Osteocyte (in vitro differentiated cells): ENCODE data around the gene NELFE. TPM values are rescaled to one million over a fixed set of nuclear protein-coding genes. Genes with fewer than 3 reads are reported as not detected.
"Not testable (repeated sequence)": the region's sequence is repeated elsewhere in the genome, so short reads cannot be mapped to it uniquely, and the experiment has no call there.

Source experiments
- DNase-seq: peaks from one replicate; pipeline ENCODE4 v3.0.0; 2021; ENCODE audit warnings: mixed read lengths; ENCODE audit not compliant: unreplicated experiment; ENCODE audit errors: extremely low spot score
- H3K27ac Mint-ChIP-seq: one replicate; pipeline ENCODE4 v1.8.0; 2021; ENCODE audit warnings: mild to moderate bottlenecking, mixed read lengths; ENCODE audit not compliant: unreplicated experiment
- H3K27me3 Mint-ChIP-seq: one replicate; pipeline ENCODE4 v1.8.0; 2021; ENCODE audit warnings: mixed read lengths; ENCODE audit not compliant: unreplicated experiment
- H3K36me3 Mint-ChIP-seq: one replicate; pipeline ENCODE4 v1.8.0; 2021; ENCODE audit warnings: mixed read lengths; ENCODE audit not compliant: unreplicated experiment
- H3K4me1 Mint-ChIP-seq: one replicate; pipeline ENCODE4 v1.8.0; 2021; ENCODE audit warnings: mixed read lengths; ENCODE audit not compliant: unreplicated experiment
- H3K4me3 Mint-ChIP-seq: one replicate; pipeline ENCODE4 v1.8.0; 2021; ENCODE audit warnings: mild to moderate bottlenecking, moderate library complexity, mixed read lengths; ENCODE audit not compliant: unreplicated experiment
- H3K9me3 Mint-ChIP-seq: one replicate; pipeline ENCODE4 v1.8.0; 2021; ENCODE audit warnings: mixed read lengths; ENCODE audit not compliant: unreplicated experiment
- total RNA-seq: library from RNA; stranded (reverse); gene quantifications from 2 replicates; pipeline ENCODE4 v1.2.1, GENCODE V29; 2021
- TF ChIP-seq, protein P1 (sequence below): fragments of 200-600 bp; sonication (generic); IDR thresholded peaks from 2 replicates; pipeline ENCODE4 v1.5.0; 2021; ENCODE audit warnings: antibody characterized with exemption, mild to moderate bottlenecking, moderate library complexity

The NELFE gene
- total RNA-seq, 1 donor from 2014 or later, result 66.8 TPM

DNA sequence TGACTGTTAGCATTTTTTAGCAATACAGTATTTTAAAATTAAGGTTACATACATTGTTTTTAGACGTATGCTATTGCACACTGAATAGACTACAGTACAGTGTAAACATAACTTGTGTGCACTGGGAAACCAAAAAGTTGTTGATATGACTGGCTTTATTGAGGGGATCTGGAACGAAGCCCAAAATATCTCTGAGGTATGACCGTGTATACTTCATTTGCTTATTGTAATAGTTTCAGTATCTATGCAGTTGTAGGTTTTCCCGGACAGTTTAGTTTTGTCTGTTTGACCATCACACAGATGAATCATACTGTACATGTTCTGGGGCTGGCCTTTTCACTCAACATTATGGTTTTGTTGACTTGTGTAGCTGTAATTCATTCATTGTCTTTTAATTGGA is 50.0 kb downstream of the NELFE start:
- no peak for DNase-seq

DNA sequence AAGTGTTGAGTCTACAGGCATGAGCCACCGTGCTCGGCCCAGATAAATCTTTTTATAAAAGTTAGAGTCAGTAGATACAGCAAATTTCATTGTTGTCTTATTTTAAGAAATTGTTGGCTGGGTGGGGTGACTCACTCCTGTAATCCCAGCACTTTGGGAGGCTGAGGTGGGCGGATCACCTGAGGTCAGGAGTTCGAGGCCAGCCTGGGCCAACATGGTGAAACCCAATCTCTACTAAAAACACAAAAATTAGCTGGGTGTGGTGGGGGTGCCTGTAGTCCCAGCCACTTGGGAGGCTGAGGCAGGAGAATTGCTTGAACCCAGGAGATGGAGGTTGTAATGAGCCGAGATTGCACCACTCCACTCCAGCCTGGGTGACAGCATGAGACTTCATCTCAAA is 50.5 kb downstream of the NELFE start:
- not testable (repeated sequence) for H3K27ac Mint-ChIP-seq, H3K9me3 Mint-ChIP-seq, DNase-seq, H3K27me3 Mint-ChIP-seq, H3K36me3 Mint-ChIP-seq, H3K4me3 Mint-ChIP-seq
- peaks cover 19% of the 10 kb centered on the region for H3K4me1 Mint-ChIP-seq

More for the DNA sequence above, 50.0 kb downstream of the NELFE start:
- TF ChIP-seq, protein P1, sequence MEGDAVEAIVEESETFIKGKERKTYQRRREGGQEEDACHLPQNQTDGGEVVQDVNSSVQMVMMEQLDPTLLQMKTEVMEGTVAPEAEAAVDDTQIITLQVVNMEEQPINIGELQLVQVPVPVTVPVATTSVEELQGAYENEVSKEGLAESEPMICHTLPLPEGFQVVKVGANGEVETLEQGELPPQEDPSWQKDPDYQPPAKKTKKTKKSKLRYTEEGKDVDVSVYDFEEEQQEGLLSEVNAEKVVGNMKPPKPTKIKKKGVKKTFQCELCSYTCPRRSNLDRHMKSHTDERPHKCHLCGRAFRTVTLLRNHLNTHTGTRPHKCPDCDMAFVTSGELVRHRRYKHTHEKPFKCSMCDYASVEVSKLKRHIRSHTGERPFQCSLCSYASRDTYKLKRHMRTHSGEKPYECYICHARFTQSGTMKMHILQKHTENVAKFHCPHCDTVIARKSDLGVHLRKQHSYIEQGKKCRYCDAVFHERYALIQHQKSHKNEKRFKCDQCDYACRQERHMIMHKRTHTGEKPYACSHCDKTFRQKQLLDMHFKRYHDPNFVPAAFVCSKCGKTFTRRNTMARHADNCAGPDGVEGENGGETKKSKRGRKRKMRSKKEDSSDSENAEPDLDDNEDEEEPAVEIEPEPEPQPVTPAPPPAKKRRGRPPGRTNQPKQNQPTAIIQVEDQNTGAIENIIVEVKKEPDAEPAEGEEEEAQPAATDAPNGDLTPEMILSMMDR, result no peak
- H3K27ac Mint-ChIP-seq, result no peak overlapping the region
- no peak overlapping the region for H3K4me3 Mint-ChIP-seq
- peaks cover 1% of the 10 kb centered on the region for H3K36me3 Mint-ChIP-seq
- H3K9me3 Mint-ChIP-seq, result no peaks in the 10 kb centered on the region
- H3K4me1 Mint-ChIP-seq, result peaks cover 19% of the 10 kb centered on the region
- H3K27me3 Mint-ChIP-seq, result peaks cover 4% of the 10 kb centered on the region

DNA sequence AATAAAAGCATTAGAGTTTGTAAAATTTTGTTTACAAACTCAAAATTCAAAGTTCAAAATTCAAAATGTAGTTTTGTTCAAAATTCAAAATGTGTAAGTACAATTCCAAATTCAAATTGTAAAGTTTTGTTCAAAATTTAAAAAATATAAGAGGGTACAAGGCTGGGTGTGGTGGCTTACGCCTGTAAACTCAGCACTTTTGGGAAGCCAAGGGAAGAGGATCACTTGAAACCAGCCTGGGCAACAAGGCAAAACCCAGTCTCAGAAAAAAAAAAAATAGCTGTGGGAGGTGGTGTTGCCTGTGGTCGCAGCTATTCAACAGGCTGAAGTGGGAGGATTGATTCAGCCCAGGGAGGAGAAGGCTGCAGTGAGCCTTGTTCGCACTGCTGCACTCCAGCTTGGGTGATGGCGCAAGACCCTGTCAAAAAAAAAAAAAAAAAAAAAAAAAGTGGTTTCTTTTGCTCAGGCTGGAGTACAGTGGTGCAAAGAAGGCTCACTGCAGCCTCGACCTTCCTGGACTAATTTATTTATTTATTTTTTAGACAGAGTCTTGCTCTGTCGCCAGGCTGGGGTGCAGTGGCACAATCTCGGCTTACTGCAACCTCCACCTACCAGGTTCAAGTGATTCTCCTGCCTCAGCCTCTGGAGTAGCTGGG is 51.5 kb downstream of the NELFE start:
- peaks cover 4% of the 10 kb centered on the region for H3K27me3 Mint-ChIP-seq
- TF ChIP-seq, protein P1, result no peak
- peaks cover 26% of the 10 kb centered on the region for H3K4me1 Mint-ChIP-seq

DNA sequence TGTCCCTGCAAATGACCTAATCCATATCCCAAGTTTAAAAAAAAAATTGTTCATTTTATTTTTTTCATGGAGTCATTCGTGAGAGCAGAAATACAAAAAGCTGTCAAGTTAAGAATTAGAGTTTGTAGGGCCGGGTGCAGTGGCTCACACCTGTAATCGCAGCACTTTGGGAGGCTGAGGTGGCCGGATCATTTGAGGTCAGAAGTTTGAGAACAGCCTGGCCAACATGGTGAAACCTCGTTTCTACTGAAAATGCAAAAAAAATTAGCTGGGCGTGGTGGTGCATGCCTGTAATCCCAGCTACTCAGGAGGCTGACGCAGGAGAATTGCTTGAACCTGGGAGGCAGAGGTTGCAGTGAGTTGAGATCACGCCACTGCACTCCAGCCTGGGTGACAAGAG is 52.0 kb downstream of the NELFE start:
- not testable (repeated sequence) for H3K4me3 Mint-ChIP-seq, H3K27me3 Mint-ChIP-seq, H3K9me3 Mint-ChIP-seq, H3K36me3 Mint-ChIP-seq, H3K27ac Mint-ChIP-seq, DNase-seq
- H3K4me1 Mint-ChIP-seq, result peaks cover 25% of the 10 kb centered on the region

More for the DNA sequence above, 51.5 kb downstream of the NELFE start:
- peaks cover 1% of the 10 kb centered on the region for H3K36me3 Mint-ChIP-seq
- H3K4me3 Mint-ChIP-seq, result no peak overlapping the region
- no peaks in the 10 kb centered on the region for H3K9me3 Mint-ChIP-seq
- no peak overlapping the region for H3K27ac Mint-ChIP-seq
- no peak for DNase-seq

DNA sequence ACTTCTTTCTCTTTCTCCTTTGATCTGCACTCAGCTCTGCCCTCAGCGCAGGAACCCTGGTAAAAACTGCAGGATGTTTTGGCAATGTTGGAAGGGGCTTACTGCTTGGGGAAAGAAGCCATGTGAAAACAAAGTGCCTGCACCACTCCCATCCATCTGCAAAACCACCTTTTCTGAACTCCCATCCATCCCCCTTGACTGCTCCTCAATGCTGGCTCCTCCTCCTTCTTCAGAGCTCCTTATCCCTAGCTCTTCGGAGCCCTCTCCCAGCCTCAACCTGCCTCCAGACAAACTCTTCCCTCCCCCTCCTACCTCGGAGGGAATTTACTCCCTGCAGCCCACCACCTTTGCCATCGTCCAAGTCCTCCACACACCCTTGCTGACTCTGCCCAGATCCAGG is 52.6 kb downstream of the NELFE start:
- peaks cover 1% of the 10 kb centered on the region for H3K36me3 Mint-ChIP-seq
- H3K27me3 Mint-ChIP-seq, result peaks cover 4% of the 10 kb centered on the region
- TF ChIP-seq, protein P1, result no peak
- peaks cover 24% of the 10 kb centered on the region for H3K4me1 Mint-ChIP-seq
- no peaks in the 10 kb centered on the region for H3K9me3 Mint-ChIP-seq
- DNase-seq, result no peak
- no peak overlapping the region for H3K4me3 Mint-ChIP-seq
- H3K27ac Mint-ChIP-seq, result no peak overlapping the region

DNA sequence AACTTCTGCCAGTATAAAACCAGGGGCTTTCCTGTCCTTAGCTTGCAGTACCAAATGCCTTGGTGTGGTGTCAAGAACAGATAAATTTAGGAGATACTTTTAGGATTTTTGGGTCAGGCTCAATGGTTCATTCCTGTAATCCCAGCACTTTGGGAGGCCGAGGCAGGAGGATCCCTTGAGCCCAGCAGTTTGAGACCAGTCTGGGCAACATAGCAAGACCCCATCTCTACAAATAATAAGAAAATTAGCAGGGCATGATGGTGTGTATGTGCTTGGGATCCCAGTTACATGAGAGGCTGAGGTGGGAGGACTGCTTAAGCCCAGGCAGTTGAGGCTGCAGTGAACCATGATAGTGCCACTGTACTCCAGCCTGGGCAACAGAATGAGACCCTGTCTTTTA is 53.7 kb downstream of the NELFE start:
- peaks cover 4% of the 10 kb centered on the region for H3K27me3 Mint-ChIP-seq
- H3K4me1 Mint-ChIP-seq, result peaks cover 19% of the 10 kb centered on the region
- no peak overlapping the region for H3K4me3 Mint-ChIP-seq
- no peak overlapping the region for H3K27ac Mint-ChIP-seq
- no peak for DNase-seq
- TF ChIP-seq, protein P1, result no peak
- H3K36me3 Mint-ChIP-seq, result peaks cover 1% of the 10 kb centered on the region
- H3K9me3 Mint-ChIP-seq, result no peaks in the 10 kb centered on the region
